ENCODE results near the gene DEFB114. TPM values are rescaled to one million over a fixed set of nuclear protein-coding genes. Genes with fewer than 3 reads are reported as not detected.

Gene DEFB114
- total and polyA plus RNA-seq, 2 of the 13 experiments (the other 11 are each of a cell fraction or from before 2014, with no cell fraction given): not detected

GRCh38 chr6:49919261-49919660 lies 44.7 kb downstream of the DEFB114 start (continued):
- TF ChIP-seq ZZZ3 (CRISPR knock-in tag; IDR thresholded peaks at IDR 0.05; ENCODE audit: borderline replicate concordance) (no peak), ZNF546 (CRISPR knock-in tag; conservative IDR thresholded peaks at IDR 0.05) (no peak), ZC3H13 (CRISPR knock-in tag; IDR thresholded peaks at IDR 0.05) (no peak), ZNF264 (CRISPR knock-in tag; IDR thresholded peaks at IDR 0.05) (no peak), KAT2B (IDR thresholded peaks at IDR 0.05; ENCODE audit: borderline replicate concordance, low read depth, low read length) (no peak), ZNF513 (CRISPR knock-in tag; conservative IDR thresholded peaks at IDR 0.05) (no peak), ZNF292 (CRISPR knock-in tag; IDR thresholded peaks at IDR 0.05; ENCODE audit: borderline replicate concordance, low read depth) (no peak), ZNF782 (CRISPR knock-in tag; IDR thresholded peaks at IDR 0.05; ENCODE audit: borderline replicate concordance) (no peak), SP1 (IDR thresholded peaks at IDR 0.05) (no peak), SP1 (CRISPR knock-in tag; IDR thresholded peaks at IDR 0.05) (no peak)

GRCh38 chr6:49918787-49919186 lies 45.2 kb downstream of the DEFB114 start:
- Histone ChIP-seq H3K4me2 (ENCODE audit: low read depth, low read length) (no peak overlapping the region), H3K36me3 (replicated peaks in 1 of 2; ENCODE audit: control insufficient read depth in 1 of 2, insufficient read depth in 2 of 2, low read length in 2 of 2) (no peaks in the 10 kb centered on the region), H3K4me3 (replicated peaks in 1 of 3; ENCODE audit: insufficient read depth in 1 of 3, low read depth in 2 of 3, low read length in 3 of 3) (no peak overlapping the region), H3K27me3 (ENCODE audit: control insufficient read depth in 1 of 2, insufficient read depth in 2 of 2, low read length in 2 of 2) (no peaks in the 10 kb centered on the region), H3K27ac (ENCODE audit: extremely low read length, insufficient read depth, low read length) (no peak overlapping the region), H3K4me1 (ENCODE audit: insufficient read depth, low read length) (no peaks in the 10 kb centered on the region), H2AFZ (ENCODE audit: low read length) (no peak overlapping the region), H4K20me1 (ENCODE audit: insufficient read depth, low read length) (no peaks in the 10 kb centered on the region), H3K79me2 (ENCODE audit: insufficient read depth, low read length) (no peaks in the 10 kb centered on the region), H3K9me3 (ENCODE audit: low read length) (no peaks in the 10 kb centered on the region), H3K9ac (ENCODE audit: insufficient read depth, low read depth, low read length) (no peak overlapping the region)
- ATAC-seq: peak; percentile 39; the same call in 2 of the 3 replicates
- in situ Hi-C loops (cut with HindIII; ENCODE audit: extremely low pct_ligation_motif_present, low pct_unique_long_range_greater_than_20kb): no loop called here
- ChIA-PET POLR2A (no interaction called here), CTCF (ENCODE audit: low intra/inter-chr PET ratio, low total read pairs) (no interaction called here)
- BruUV-seq (replicated peaks): no TSS peak
- no peak for DNase-seq (ENCODE audit: low spot score)
- TF ChIP-seq SSRP1 (CRISPR knock-in tag; IDR thresholded peaks at IDR 0.05) (no peak), HCFC1 (IDR thresholded peaks at IDR 0.05; ENCODE audit: low read depth, low read length) (no peak), ZFP82 (CRISPR knock-in tag; IDR thresholded peaks at IDR 0.05; ENCODE audit: borderline replicate concordance) (no peak), ZNF773 (CRISPR knock-in tag; IDR thresholded peaks at IDR 0.05; ENCODE audit: borderline replicate concordance) (no peak), PATZ1 (CRISPR knock-in tag; IDR thresholded peaks at IDR 0.05) (no peak), ZMYM2 (CRISPR knock-in tag; IDR thresholded peaks at IDR 0.05) (no peak), ZNF747 (CRISPR knock-in tag; IDR thresholded peaks at IDR 0.05; ENCODE audit: borderline replicate concordance) (no peak), ZNF44 (CRISPR knock-in tag; IDR thresholded peaks at IDR 0.05) (no peak)
- intact Hi-C loops (cut with micrococcal nuclease; ENCODE audit: unreplicated experiment): no loop called here
- 16% methylated on average over 2 of the region's 2 CpGs for WGBS (ENCODE audit: low lambda C conversion rate)
- FAIRE-seq: no peak
